Activated CD8-positive, alpha-beta T cell treated with anti-CD3 and anti-CD28 coated beads for 36 hours (primary cell): ENCODE results near the gene DHX34. TPM values are rescaled to one million over a fixed set of nuclear protein-coding genes. Genes with fewer than 3 reads are reported as not detected.
A peak's percentile ranks its signal among the peaks of the same experiment; 100 is the strongest.

ENCODE experiments used
- ATAC-seq: fragments of 200-7000 bp; cut with Tn5 transposase; one replicate; pipeline ENCODE4 v1.10.0; 2021; ENCODE audit warnings: mild to moderate bottlenecking, moderate library complexity
- CTCF ChIA-PET: fragments of 350-600 bp; sonication (Branson Sonifier 250); formaldehyde crosslinking; loops from one replicate; lab custom pipeline; 2021; ENCODE audit warnings: antibody characterized with exemption; lab: Charles Lee
- POLR2A ChIA-PET: fragments of 350-600 bp; sonication (Branson Sonifier 250); formaldehyde crosslinking; loops from one replicate; lab custom pipeline; 2021; ENCODE audit warnings: antibody characterized with exemption; lab: Charles Lee
- DNase-seq: peaks from one replicate; pipeline ENCODE4 v3.0.0-alpha.2; 2020
- H3K27ac Mint-ChIP-seq: one replicate; pipeline ENCODE4 v1.8.0; 2021; ENCODE audit warnings: mild to moderate bottlenecking, mixed read lengths
- H3K27me3 Mint-ChIP-seq: one replicate; pipeline ENCODE4 v1.8.0; 2021; ENCODE audit warnings: mixed read lengths
- H3K36me3 Mint-ChIP-seq: one replicate; pipeline ENCODE4 v1.8.0; 2021; ENCODE audit warnings: low read depth, mixed read lengths
- H3K4me1 Mint-ChIP-seq: one replicate; pipeline ENCODE4 v1.8.0; 2021; ENCODE audit warnings: low read depth, mixed read lengths
- H3K4me3 Mint-ChIP-seq: one replicate; pipeline ENCODE4 v1.8.0; 2021; ENCODE audit warnings: mild to moderate bottlenecking, moderate library complexity, mixed read lengths
- H3K9me3 Mint-ChIP-seq: one replicate; pipeline ENCODE4 v1.8.0; 2021; ENCODE audit warnings: mixed read lengths
- intact Hi-C: fragments of 100-400 bp; cut with micrococcal nuclease; formaldehyde crosslinking; loops from one replicate; pipeline ENCODE4 v1.10.0; 2022
- total RNA-seq, 2 experiments: library from RNA; stranded (reverse); gene quantifications; one replicate each; pipeline ENCODE4 v1.2.3, GENCODE V29; 2021
- TF ChIP-seq, protein P1 (sequence below): fragments of 200-600 bp; IDR thresholded peaks from one replicate; pipeline ENCODE4 v1.8.0; 2022; ENCODE audit warnings: antibody characterized with exemption, mild to moderate bottlenecking

Gene DHX34
- total RNA-seq, 2 experiments from 2014 or later, result 14.2 to 14.9 TPM

DNA sequence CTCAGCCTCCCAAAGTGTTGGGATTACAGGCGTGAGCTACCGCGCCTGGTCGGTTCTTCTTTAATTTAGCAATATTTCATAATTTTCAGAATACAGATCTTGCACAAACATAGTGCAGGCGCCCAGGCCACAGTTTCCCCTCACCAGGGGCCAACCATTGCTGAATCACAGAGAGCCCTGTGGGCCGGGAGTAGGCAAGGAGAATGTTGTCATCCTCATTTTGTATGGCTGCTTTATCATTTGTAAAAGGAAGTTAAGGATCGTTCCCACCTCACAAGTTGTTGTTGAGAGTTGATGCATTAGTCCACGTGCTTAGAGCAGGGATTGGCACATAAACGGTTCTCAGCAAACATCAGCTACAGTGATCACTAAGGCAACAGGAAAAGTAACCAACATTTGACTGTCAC is 40.0 kb downstream of the DHX34 start:
- H3K4me3 Mint-ChIP-seq, result no peak overlapping the region
- ATAC-seq (no peak), DNase-seq (no peak)
- H3K9me3 Mint-ChIP-seq, result no peaks in the 10 kb centered on the region
- TF ChIP-seq, protein P1, sequence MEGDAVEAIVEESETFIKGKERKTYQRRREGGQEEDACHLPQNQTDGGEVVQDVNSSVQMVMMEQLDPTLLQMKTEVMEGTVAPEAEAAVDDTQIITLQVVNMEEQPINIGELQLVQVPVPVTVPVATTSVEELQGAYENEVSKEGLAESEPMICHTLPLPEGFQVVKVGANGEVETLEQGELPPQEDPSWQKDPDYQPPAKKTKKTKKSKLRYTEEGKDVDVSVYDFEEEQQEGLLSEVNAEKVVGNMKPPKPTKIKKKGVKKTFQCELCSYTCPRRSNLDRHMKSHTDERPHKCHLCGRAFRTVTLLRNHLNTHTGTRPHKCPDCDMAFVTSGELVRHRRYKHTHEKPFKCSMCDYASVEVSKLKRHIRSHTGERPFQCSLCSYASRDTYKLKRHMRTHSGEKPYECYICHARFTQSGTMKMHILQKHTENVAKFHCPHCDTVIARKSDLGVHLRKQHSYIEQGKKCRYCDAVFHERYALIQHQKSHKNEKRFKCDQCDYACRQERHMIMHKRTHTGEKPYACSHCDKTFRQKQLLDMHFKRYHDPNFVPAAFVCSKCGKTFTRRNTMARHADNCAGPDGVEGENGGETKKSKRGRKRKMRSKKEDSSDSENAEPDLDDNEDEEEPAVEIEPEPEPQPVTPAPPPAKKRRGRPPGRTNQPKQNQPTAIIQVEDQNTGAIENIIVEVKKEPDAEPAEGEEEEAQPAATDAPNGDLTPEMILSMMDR, result no peak
- H3K27me3 Mint-ChIP-seq, result peaks cover 6% of the 10 kb centered on the region
- intact Hi-C loops, result no loop called here
- H3K4me1 Mint-ChIP-seq, result peaks cover 4% of the 10 kb centered on the region
- no peak overlapping the region for H3K27ac Mint-ChIP-seq
- ChIA-PET POLR2A (interaction anchor here (0.5 kb wide), 1 partner anchor 1379 kb away, joined by 3 read pairs; no protein-coding TSS in a partner anchor), CTCF (interaction anchor here (1.1 to 2.0 kb wide), 3 partner anchors 40 to 92 kb away, joined by 3 to 5 read pairs (median 4); partner anchors contain the start of gene DHX34)
- H3K36me3 Mint-ChIP-seq, result no peaks in the 10 kb centered on the region

DNA sequence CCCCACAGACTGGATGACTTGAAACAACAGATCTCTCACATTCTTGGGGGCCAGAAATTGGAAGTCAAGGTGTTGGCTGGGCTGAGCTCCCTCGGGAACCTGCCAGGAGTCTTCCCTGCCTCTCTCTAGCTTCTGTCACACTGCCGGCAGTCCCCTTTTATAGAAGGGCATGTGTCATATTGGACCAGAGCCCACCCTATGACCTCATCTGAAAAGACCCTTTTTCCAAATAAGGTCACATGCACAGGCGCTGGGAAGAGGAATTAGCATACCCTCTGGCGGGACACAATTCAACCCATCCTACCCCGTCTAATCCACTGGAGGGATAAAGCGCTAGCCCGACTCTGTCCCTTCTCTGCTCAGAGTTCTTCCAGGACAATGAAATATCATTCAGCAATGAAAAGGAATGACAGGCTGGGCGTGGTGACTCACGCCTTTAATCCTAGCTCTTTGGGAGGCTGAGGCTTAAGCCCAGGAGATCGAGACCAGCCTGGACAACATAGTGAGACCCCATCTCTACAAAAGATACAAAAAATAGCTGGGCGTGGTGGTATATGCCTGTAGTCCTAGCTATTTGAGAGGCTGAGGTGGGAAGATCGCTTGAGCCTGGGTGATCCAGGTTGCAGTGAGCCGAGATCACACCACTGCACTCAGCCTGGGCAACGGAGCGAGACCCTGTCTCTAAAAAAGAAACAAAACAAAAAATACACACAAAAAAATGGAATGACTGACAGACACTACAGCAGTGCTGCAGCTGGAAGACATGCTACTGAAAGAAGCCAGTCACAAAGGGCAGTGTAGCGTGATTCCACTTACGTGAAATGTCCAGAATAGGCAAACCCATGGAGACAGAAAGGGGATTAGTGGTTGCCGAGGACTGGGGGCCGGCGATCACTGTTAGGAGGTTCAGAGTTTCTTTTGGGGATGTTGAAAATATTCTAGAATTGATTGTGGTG is 41.7 kb downstream of the DHX34 start:
- no peak overlapping the region for H3K27ac Mint-ChIP-seq
- H3K27me3 Mint-ChIP-seq, result peaks cover 6% of the 10 kb centered on the region
- intact Hi-C loops, result loop anchor here (5.0 kb wide), 1 partner anchor 94 kb away; no protein-coding TSS in a partner anchor
- TF ChIP-seq, protein P1, result no peak
- no peaks in the 10 kb centered on the region for H3K9me3 Mint-ChIP-seq
- H3K4me1 Mint-ChIP-seq, result peaks cover 4% of the 10 kb centered on the region
- H3K4me3 Mint-ChIP-seq, result no peak overlapping the region
- DNase-seq, result no peak
- no peak for ATAC-seq
- CTCF ChIA-PET, result interaction anchor here (0.6 to 3.2 kb wide), 35 partner anchors 8 to 404 kb away, joined by 3 to 32 read pairs (median 4); partner anchors contain the start of genes DHX34 and INAFM1
- no peaks in the 10 kb centered on the region for H3K36me3 Mint-ChIP-seq
- POLR2A ChIA-PET, result no interaction called here

DNA sequence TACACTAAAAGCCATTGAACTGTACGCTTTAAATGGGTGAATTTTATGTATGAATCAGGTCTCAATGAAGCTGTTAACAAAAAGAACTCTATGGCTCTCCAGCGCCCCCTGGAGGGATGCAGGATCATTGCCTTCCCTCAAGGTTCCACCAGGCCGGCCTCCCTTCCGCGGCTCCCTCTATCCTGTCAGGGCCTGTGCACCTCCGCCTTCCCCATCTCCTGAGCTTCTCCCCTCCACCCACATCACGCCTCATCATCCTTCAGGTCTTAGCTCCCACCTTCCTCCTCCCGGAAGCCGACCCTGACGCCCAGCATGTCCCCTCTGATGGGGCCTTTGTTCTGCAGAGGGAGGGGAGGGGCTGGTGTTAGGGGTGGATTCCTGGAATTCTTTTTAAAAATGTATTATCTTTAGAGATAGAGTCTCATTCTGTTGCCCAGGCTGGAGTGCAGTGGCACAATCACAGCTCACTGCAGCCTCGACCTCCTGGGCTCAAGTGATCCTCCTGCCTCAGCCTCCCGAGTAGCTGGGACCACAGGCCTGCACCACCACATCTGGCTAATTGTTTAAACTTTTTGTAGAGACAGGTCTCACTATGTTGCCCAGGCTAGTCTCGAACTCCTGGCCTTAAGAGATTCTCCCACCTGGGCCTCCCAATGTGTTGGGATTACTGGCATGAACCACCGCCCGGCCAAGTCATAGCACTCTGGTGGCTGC is 42.6 kb downstream of the DHX34 start:
- TF ChIP-seq, protein P1, result peak; percentile 94
- peak; percentile 88 for DNase-seq
- H3K27me3 Mint-ChIP-seq, result peaks cover 7% of the 10 kb centered on the region
- POLR2A ChIA-PET, result interaction anchor here (0.5 kb wide), 1 partner anchor 42 kb away, joined by 3 read pairs; the partner anchor contains the start of gene DHX34
- ATAC-seq, result peak; percentile 93
- peaks cover 4% of the 10 kb centered on the region for H3K4me1 Mint-ChIP-seq
- no peaks in the 10 kb centered on the region for H3K36me3 Mint-ChIP-seq
- no peak overlapping the region for H3K27ac Mint-ChIP-seq
- intact Hi-C loops, result loop anchor here (5.0 kb wide), 1 partner anchor 94 kb away; no protein-coding TSS in a partner anchor
- H3K9me3 Mint-ChIP-seq, result no peaks in the 10 kb centered on the region
- no peak overlapping the region for H3K4me3 Mint-ChIP-seq
- CTCF ChIA-PET, result interaction anchor here (0.6 to 3.2 kb wide), 37 partner anchors 8 to 466 kb away, joined by 3 to 32 read pairs (median 5); partner anchors contain the start of genes DHX34 and INAFM1

DNA sequence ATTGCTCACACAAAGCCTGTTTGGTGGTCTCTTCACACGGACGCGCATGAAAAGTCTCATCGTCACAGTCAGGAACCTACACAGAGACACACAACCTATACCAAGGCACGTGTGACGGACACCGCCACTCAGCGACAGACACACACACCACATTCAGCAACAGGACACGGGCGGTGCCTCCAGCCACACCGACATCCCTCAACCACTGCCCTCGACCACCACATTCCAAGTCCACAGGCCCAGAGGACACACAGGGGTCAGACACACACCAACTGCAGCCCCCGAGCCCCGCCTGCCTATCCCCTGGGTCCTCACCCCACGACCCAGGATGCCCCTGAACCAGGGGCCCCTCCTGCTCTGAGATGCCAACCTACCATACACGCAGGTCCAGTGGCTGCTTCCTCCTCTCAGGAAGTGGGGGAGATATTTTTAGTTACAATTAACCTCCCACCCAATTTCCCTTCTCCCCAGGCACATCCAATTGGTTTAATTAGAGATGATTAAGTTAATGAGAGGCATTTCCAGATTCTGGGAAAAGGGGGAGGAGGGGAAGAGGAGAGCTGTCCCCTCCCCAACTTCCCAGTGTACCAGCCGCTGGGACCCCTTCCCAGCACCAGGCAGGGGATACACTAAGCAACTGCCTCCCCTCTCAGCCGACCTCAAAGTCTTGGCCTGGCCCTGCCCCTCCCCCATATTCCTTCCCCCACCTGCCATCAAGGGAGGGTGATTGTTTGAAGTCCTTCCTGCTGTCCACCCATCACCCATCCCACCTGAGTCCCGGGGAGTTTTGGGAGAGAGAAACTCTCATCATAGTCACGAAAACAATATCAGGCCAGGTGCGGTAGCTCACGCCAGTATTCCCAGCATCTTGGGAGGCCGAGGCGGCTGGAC is 49.8 kb downstream of the DHX34 start:
- H3K9me3 Mint-ChIP-seq, result no peaks in the 10 kb centered on the region
- TF ChIP-seq, protein P1, result no peak
- H3K27me3 Mint-ChIP-seq, result peaks cover 1% of the 10 kb centered on the region
- ATAC-seq (no peak), DNase-seq (no peak)
- ChIA-PET CTCF (interaction anchor here (2.4 kb wide), 1 partner anchor 7 kb away, joined by 13 read pairs; no protein-coding TSS in a partner anchor), POLR2A (interaction anchor here (0.6 kb wide), 1 partner anchor 226 kb away, joined by 3 read pairs; no protein-coding TSS in a partner anchor)
- H3K4me1 Mint-ChIP-seq, result no peaks in the 10 kb centered on the region
- H3K4me3 Mint-ChIP-seq, result no peak overlapping the region
- intact Hi-C loops, result no loop called here
- no peaks in the 10 kb centered on the region for H3K36me3 Mint-ChIP-seq
- H3K27ac Mint-ChIP-seq, result no peak overlapping the region
